ENCODE results near the gene AATF. TPM values are rescaled to one million over a fixed set of nuclear protein-coding genes. Genes with fewer than 3 reads are reported as not detected.

The AATF gene
- total and polyA plus RNA-seq, 2 of the 8 experiments (the other 6 are each of a cell fraction or from before 2014, with no cell fraction given) = 20.1 to 62.8 TPM

DNA sequence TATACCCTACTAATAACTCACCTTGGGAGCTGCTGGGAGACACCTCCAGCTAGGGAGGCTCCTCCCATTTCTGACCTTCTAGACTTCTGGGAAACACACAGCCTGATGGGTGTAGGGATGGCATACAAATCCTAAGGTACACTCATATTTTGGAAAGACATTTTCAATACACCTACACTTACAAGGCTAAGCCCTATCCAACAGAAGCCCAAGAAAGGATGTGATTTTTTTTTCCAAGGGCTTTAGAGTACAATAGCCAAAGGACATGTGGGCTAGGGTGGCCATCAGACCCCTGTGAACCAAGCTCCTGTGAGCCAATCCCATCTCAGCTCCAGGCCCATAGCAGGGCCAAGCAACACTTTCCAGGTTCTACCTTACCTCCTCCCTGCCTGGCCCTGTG lies 143.9 kb downstream of the AATF start:
- Histone ChIP-seq H3K23ac (ENCODE audit: insufficient read length) (no peak overlapping the region), H3K4me1 (replicated peaks in 1 of 4; ENCODE audit: control insufficient read depth in 3 of 4, insufficient read depth in 4 of 4, low read length in 3 of 4) (peaks cover 0 to 4% (median 0%) of the 10 kb centered on the region in 4 experiments; a peak in 1 of 7 replicates), H3K9me3 (ENCODE audit: insufficient read depth in 2 of 2, low read depth in 1 of 2, low read length in 1 of 2) (no peaks in the 10 kb centered on the region), H2BK5ac (ENCODE audit: low read depth, low read length) (no peak overlapping the region), H3K4me2 (ENCODE audit: insufficient read depth in 1 of 2, low read depth in 2 of 2, low read length in 2 of 2) (no peak overlapping the region), H3K79me2 (ENCODE audit: control insufficient read depth in 1 of 2, insufficient read depth in 2 of 2, low read length in 2 of 2) (no peaks in the 10 kb centered on the region), H3K27me3 (replicated peaks in 1 of 4; ENCODE audit: control insufficient read depth in 3 of 4, extremely low read depth in 1 of 4, insufficient read depth in 3 of 4, low read length in 3 of 4) (no peaks in the 10 kb centered on the region), H4K20me1 (replicated peaks in 1 of 2; ENCODE audit: control insufficient read depth in 1 of 2, insufficient read depth in 2 of 2, low read length in 2 of 2) (no peaks in the 10 kb centered on the region), H3K27ac (ENCODE audit: low read depth, low read length) (no peak overlapping the region), H3K4ac (replicated peaks; ENCODE audit: insufficient read length, low read depth, low read length) (no peak overlapping the region), H3K36me3 (ENCODE audit: control insufficient read depth in 2 of 4, insufficient read depth in 4 of 4, low read length in 3 of 4) (peaks cover 21 to 51% (median 38%) of the 10 kb centered on the region in 4 experiments; a peak in 7 of 8 replicates), H4K5ac (ENCODE audit: insufficient read length, low read depth, low read length) (no peak overlapping the region), H2BK12ac (ENCODE audit: low read depth, low read length) (no peak overlapping the region), H3K4me3 (ENCODE audit: extremely low read depth in 1 of 4, insufficient read depth in 2 of 4, low read depth in 3 of 4, low read length in 4 of 4) (no peak overlapping the region), H4K8ac (ENCODE audit: extremely low read depth, insufficient read depth, low read length) (no peak overlapping the region), H2BK120ac (replicated peaks; ENCODE audit: low read depth, low read length) (no peak overlapping the region), H3K79me1 (ENCODE audit: low read depth, low read length) (no peaks in the 10 kb centered on the region), H2AK5ac (ENCODE audit: low read depth, low read length) (no peak overlapping the region), H3K9ac (replicated peaks in 1 of 4; ENCODE audit: extremely low read depth in 1 of 4, low read depth in 3 of 4, low read length in 3 of 4) (no peak overlapping the region), H3K56ac (replicated peaks; ENCODE audit: insufficient read length, low read depth, low read length) (no peak overlapping the region), H2BK15ac (ENCODE audit: low read length) (no peak overlapping the region), H3K14ac (ENCODE audit: insufficient read length) (no peak overlapping the region), H4K91ac (replicated peaks; ENCODE audit: insufficient read length, low read length) (no peak overlapping the region), H3K18ac (ENCODE audit: extremely low read depth, low read length) (no peak overlapping the region), H2BK20ac (ENCODE audit: low read length) (no peak overlapping the region), H2AFZ (ENCODE audit: low read length) (no peak overlapping the region), H3K23me2 (ENCODE audit: low read depth, low read length) (no peaks in the 10 kb centered on the region)
- TF ChIP-seq GTF2F1 (IDR thresholded peaks at IDR 0.05; ENCODE audit: borderline replicate concordance, low read depth, low read length) = no peak
- no peak for TF ChIP-seq RBBP5 (IDR thresholded peaks at IDR 0.05; ENCODE audit: borderline replicate concordance, low read depth, low read length)
- TF ChIP-seq EGR1 (IDR thresholded peaks at IDR 0.05; ENCODE audit: borderline replicate concordance, low read depth, low read length) = no peak
- TF ChIP-seq HDAC6 (IDR thresholded peaks at IDR 0.05; ENCODE audit: low read depth, low read length) = no peak
- TF ChIP-seq GABPA (IDR thresholded peaks at IDR 0.05; ENCODE audit: borderline replicate concordance, insufficient read depth, low read length) = no peak
- no peak for TF ChIP-seq POLR2A (IDR thresholded peaks at IDR 0.05; ENCODE audit: control extremely low read depth in 1 of 2, low read depth in 2 of 2, low read length in 2 of 2)
- TF ChIP-seq POU5F1 (IDR thresholded peaks at IDR 0.05; ENCODE audit: low read depth, low read length) = no peak
- no peak for TF ChIP-seq RNF2 (IDR thresholded peaks at IDR 0.05; ENCODE audit: borderline replicate concordance, low read depth, low read length, missing control alignments, poor library complexity, severe bottlenecking)
- TF ChIP-seq JUND (IDR thresholded peaks at IDR 0.05; ENCODE audit: low read length) = no peak
- no peak for TF ChIP-seq HDAC2 (IDR thresholded peaks at IDR 0.05; ENCODE audit: borderline replicate concordance in 1 of 2, low read depth in 2 of 2, low read length in 2 of 2)
- TF ChIP-seq CBX8 (IDR thresholded peaks at IDR 0.05; ENCODE audit: borderline replicate concordance, low read depth, low read length) = no peak
- ChIA-PET CTCF (ENCODE audit: partially characterized antibody) (interaction anchor here (0.7 to 1.4 kb wide), 3 partner anchors 10 to 1240 kb away, joined by 3 to 6 read pairs (median 4); no protein-coding TSS in a partner anchor), POLR2A (ENCODE audit: partially characterized antibody) (no interaction called here)
- FAIRE-seq (no peak), DNase-seq (ENCODE audit: low read depth in 1 of 2, low spot score in 2 of 2) (no peak)

Measured in H1 (cell line).